DOHH2 (cell line): ENCODE measurements around the gene ECM1.

ENCODE experiments used
- EZH2phosphoT487 ChIP-seq: fragments of 200-600 bp; sonication (generic); IDR thresholded peaks from 2 replicates; pipeline ENCODE4 v1.6.1; 2017; ENCODE audit warnings: borderline replicate concordance, mild to moderate bottlenecking, antibody characterized with exemption, low read length, moderate library complexity, mixed read lengths
- TF ChIP-seq, protein P1 (sequence below): fragments of 200-600 bp; sonication (generic); IDR thresholded peaks from one replicate; pipeline ENCODE4 v1.5.1; 2014; ENCODE audit warnings: antibody characterized with exemption, mild to moderate bottlenecking, low read depth, low read length; ENCODE audit not compliant: poor library complexity, severe bottlenecking

DNA sequence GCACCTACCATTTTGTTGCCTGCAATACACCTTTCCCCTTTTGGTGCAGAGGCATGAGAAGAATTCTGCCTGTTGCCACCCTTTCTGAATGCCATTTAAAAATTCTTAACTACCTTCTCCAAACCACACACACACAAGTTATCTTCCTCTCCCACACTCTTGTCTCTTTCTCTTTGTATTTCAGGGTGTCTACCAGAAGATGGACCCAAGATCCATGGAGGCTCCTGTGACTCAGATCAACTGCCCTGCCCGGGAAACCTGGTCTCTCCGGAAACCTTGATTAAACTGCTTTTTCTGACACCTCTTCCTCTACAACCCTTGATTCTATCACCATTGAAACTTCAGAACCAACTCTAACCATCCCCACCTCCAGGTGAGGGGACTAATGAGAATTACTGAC lies 23.0 kb upstream of the ECM1 start:
- TF ChIP-seq, protein P1, sequence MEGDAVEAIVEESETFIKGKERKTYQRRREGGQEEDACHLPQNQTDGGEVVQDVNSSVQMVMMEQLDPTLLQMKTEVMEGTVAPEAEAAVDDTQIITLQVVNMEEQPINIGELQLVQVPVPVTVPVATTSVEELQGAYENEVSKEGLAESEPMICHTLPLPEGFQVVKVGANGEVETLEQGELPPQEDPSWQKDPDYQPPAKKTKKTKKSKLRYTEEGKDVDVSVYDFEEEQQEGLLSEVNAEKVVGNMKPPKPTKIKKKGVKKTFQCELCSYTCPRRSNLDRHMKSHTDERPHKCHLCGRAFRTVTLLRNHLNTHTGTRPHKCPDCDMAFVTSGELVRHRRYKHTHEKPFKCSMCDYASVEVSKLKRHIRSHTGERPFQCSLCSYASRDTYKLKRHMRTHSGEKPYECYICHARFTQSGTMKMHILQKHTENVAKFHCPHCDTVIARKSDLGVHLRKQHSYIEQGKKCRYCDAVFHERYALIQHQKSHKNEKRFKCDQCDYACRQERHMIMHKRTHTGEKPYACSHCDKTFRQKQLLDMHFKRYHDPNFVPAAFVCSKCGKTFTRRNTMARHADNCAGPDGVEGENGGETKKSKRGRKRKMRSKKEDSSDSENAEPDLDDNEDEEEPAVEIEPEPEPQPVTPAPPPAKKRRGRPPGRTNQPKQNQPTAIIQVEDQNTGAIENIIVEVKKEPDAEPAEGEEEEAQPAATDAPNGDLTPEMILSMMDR, result no peak
- no peak for TF ChIP-seq EZH2phosphoT487
